A549 treated with AZD9567 at 1 μM for 4 hours (cell line): ENCODE results near the gene SFXN5. TPM values are rescaled to one million over a fixed set of nuclear protein-coding genes. Genes with fewer than 3 reads are reported as not detected.

Source experiments
- total RNA-seq: library from RNA; stranded (reverse); fragments of 200-300 nt; extraction: Qiagen RNA extraction; gene quantifications from 5 replicates; pipeline ENCODE4 v1.2.3, GENCODE V29; 2022; ENCODE audit not compliant: insufficient read depth

SFXN5 gene, protein sequence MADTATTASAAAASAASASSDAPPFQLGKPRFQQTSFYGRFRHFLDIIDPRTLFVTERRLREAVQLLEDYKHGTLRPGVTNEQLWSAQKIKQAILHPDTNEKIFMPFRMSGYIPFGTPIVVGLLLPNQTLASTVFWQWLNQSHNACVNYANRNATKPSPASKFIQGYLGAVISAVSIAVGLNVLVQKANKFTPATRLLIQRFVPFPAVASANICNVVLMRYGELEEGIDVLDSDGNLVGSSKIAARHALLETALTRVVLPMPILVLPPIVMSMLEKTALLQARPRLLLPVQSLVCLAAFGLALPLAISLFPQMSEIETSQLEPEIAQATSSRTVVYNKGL
- total RNA-seq: 8.0 to 14.7 TPM (median 14.0 TPM) in 5 replicates

DNA sequence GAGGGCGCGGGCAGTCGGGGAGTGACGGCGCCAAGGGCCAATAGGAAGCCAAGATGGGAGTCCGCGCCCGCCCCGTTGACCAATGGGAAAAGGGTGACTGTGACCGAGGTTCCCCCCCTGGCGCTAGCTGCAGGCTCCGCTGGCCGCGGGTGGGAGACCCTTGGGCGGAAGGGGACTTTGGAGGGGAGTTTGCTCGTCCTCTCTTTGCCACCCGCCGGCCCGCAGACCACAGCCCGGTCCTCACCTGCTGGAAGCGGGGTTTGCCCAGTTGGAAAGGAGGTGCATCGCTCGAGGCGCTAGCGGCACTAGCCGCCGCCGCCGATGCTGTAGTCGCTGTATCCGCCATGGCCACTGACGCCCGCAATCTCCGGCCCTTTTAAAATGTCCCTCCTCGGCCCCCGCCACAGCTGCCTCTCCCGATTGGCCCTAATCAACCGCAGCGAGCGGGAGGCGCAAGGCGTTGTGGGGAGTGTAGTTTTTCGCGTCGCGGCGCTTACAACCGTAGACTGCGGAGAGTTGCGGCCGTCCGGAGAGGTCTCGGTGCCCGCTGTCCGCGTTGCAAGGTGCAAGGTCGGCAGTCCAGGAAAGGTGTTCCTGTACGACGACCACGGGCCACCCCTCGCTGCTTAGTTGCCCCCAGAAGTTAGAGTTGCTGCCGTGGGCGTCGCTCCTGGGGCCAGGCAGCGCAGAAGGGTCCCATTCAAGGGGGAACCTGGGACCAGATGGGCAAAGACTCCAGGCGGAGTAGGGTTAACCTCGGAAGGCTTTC, at the start of gene SFXN5:
SFXN5 (minus strand) TSS at position 353 of the 769 bp plus-strand sequence; CDS start at position 346, 7 bp downstream.

DNA sequence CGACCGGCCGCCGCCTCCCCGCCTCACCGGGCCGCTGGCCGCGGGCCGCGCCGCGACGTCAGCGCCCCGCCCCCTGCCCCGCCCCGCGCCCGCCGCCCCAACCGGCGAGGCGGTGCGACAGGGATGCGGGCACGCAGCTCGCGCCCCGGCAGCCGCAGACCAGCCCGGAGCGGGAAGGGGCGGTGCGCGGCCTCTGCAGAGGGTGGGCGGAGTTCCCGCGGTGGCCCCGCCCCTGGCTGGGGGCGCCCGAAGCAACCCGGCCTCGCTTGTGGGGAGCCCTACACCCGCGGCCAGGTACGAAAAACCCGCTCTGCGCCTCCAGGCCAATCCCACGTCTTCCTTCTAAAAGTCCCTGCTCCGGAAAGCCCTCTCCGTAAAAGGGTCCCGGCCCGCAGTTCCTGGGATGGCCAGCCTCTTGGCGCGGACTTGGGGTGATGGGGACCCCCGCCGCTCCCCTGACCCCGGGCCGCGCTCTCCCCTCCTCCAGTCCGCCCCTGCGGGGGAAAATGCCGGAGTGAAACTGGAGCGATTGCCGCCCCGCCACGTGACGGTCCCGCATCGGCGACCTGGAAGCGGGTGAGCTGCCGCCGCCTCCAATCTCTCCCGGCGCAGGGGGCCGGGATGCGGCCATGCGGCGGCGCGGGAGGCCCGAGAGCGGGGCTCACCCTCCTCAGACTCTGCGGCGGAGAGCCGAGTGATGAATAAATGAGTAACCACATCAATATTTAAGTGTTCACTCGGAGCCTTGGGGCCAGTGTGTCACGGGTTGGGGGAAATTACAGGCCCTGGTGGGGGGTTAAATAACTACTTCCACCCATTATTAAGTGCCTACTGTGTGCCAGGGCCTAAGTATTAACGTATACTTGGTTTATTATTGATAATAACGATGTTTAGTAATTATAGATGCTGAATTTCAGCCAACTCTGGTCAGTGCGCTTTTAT, 41.7 kb upstream of the SFXN5 start, which contains the start of gene RAB11FIP5:
RAB11FIP5 (minus strand) TSS at position 36 of the 942 bp plus-strand sequence. CDS start 171 bp downstream, outside the sequence.

DNA sequence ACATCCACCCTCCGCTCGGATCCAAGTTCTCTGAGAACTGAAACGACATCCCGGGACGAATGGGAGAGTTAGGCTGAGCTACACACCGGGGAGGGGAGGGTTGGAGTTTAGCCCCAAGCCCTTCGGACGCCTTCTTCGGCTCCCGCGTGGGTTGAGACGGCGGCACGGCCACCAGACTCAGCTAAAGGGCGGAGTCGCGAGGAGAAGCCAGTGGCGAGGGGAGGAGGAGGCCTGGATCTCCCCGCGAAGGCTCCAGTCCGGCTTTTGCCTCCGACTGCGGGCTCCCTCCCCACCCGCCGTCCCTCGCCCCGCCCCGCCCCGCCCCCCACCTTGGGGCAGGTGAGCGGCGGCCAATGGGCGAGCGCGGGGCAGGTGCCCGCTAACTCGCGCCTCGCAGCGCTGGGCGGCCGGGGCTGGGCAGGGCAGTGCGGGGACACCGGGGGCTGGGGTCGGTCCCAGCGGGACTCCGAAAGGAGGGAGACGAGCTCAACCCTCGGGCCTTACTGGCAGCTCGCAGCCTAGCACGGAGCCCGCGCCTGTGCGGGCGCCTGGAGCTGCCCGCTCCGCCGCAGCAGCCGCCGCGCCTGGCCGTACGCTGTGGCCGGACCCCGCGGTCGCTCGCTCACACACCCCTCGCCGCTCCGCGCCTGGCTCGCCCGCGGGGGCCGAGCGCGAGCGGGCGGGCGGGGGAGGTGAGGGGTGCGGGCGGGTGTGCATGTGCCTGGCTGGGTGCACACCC, 154.2 kb downstream of the SFXN5 start, which contains the start of gene EMX1:
EMX1 (plus strand) TSS at position 382 of the 739 bp plus-strand sequence; CDS start at position 716, 334 bp downstream.

Other genes starting within 250 kb of the SFXN5 start
- 6.3 to 7.8 TPM (median 7.3 TPM) in 5 replicates for gene EXOC6B, start 245.7 kb downstream of the SFXN5 start, total RNA-seq
- 64.6 to 133 TPM (median 124 TPM) in 5 replicates for gene SPR, start 184.3 kb downstream of the SFXN5 start, total RNA-seq
- 0.08 to 0.24 TPM (median 0.19 TPM) in 4 of 5 replicates, not detected in the other for gene EMX1, start 154.2 kb downstream of the SFXN5 start, total RNA-seq
- 27.9 to 33.9 TPM (median 32.6 TPM) in 5 replicates for gene RAB11FIP5, start 41.2 kb upstream of the SFXN5 start, total RNA-seq
- 0.02 to 0.05 TPM in 2 of 5 replicates, not detected in the others for gene NOTO, start 130.9 kb upstream of the SFXN5 start, total RNA-seq
- 44.3 to 52.5 TPM (median 50.0 TPM) in 5 replicates for gene SMYD5, start 142.5 kb upstream of the SFXN5 start, total RNA-seq
- gene PRADC1, start 161.5 kb upstream of the SFXN5 start, total RNA-seq: 15.7 to 27.3 TPM (median 26.9 TPM) in 5 replicates
- 548 to 986 TPM (median 590 TPM) in 5 replicates for gene CCT7, start 162.6 kb upstream of the SFXN5 start, total RNA-seq
- gene FBXO41, start 212.8 kb upstream of the SFXN5 start, total RNA-seq: 3.5 to 5.5 TPM (median 4.8 TPM) in 5 replicates
- gene EGR4, start 221.8 kb upstream of the SFXN5 start, total RNA-seq: 0.20 to 0.40 TPM (median 0.33 TPM) in 4 of 5 replicates, not detected in the other